Rectal smooth muscle tissue (tissue), 1 donor: Measurements from ENCODE around the gene ITPKB.
"Not testable (repeated sequence)": the region's sequence is repeated elsewhere in the genome, so short reads cannot be mapped to it uniquely, and the experiment has no call there.

Experiments
- H3K27ac ChIP-seq: one replicate; pipeline ENCODE4 v1.7.0; 2013; ENCODE audit warnings: low read depth, low read length, inconsistent platforms
- H3K27me3 ChIP-seq: one replicate; pipeline ENCODE4 v1.7.0; 2013; ENCODE audit warnings: low read length; ENCODE audit not compliant: control insufficient read depth, insufficient read depth
- H3K36me3 ChIP-seq: one replicate; pipeline ENCODE4 v1.7.0; 2013; ENCODE audit warnings: low read length; ENCODE audit not compliant: control insufficient read depth, insufficient read depth
- H3K4me1 ChIP-seq: one replicate; pipeline ENCODE4 v1.7.0; 2013; ENCODE audit warnings: low read length; ENCODE audit not compliant: control insufficient read depth, insufficient read depth
- H3K4me3 ChIP-seq: one replicate; pipeline ENCODE4 v1.7.0; 2013; ENCODE audit warnings: low read length
- H3K9ac ChIP-seq: one replicate; pipeline ENCODE4 v1.7.0; 2013; ENCODE audit warnings: low read length

ITPKB gene

GRCh38 chr1:226749467-226749866 lies 10.4 kb upstream of the ITPKB start:
- Histone ChIP-seq H3K36me3 (no peaks in the 10 kb centered on the region), H3K27ac (no peak overlapping the region), H3K9ac (no peak overlapping the region), H3K27me3 (no peaks in the 10 kb centered on the region), H3K4me1 (no peaks in the 10 kb centered on the region), H3K4me3 (no peak overlapping the region)

DNA sequence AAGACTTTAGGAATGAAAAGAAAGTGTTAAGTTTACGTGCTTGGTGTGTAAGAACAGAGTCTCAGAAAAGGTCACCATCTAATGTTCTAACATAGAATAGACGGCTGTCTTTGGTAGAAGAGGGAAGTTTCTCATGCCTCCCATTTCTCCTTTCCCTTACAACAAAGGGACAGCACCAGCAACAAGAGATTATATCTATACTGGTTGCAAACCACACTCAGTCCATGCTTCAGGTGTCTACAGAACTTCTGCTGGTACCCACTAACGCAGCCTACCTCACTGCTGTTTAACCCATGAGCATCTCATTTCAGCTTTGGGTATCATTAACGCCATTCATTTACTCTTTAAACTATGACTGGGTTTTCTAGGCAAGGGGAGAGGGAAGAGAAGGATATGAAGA lies 9.2 kb upstream of the ITPKB start:
- Histone ChIP-seq H3K4me3 (no peak overlapping the region), H3K27ac (no peak overlapping the region), H3K4me1 (no peaks in the 10 kb centered on the region), H3K9ac (no peak overlapping the region), H3K27me3 (no peaks in the 10 kb centered on the region), H3K36me3 (no peaks in the 10 kb centered on the region)

- not testable (repeated sequence) for H3K27me3 ChIP-seq, H3K4me1 ChIP-seq, H3K27ac ChIP-seq, H3K4me3 ChIP-seq, H3K36me3 ChIP-seq, H3K9ac ChIP-seq
Measured at GRCh38 chr1:226747519-226748263, 8.6 kb upstream of the ITPKB start.

- no peak overlapping the region for H3K9ac ChIP-seq
- H3K27ac ChIP-seq, result no peak overlapping the region
- H3K4me1 ChIP-seq, result peaks cover 7% of the 10 kb centered on the region
- no peaks in the 10 kb centered on the region for H3K36me3 ChIP-seq
- no peak overlapping the region for H3K4me3 ChIP-seq
- no peaks in the 10 kb centered on the region for H3K27me3 ChIP-seq
Measured at GRCh38 chr1:226743259-226743658, 4.2 kb upstream of the ITPKB start.

DNA sequence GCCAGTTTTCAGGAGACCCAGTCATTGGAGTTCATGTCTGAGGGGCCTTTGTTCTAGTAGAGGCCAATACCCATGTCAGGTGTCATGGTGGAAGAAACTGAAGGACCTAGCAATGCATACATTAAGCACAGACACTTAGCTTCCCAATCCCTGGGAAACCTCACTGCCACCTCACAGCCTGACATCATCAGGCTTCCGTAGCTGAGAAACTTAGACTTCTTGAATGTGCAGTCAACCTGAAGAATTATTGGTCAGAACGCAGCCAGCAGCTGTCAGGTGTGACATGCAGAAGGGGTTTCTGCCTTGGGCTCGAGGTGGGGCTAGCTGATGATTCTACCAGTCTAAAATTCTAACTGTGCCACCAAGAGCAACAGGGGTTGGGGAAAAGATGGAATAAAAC lies 1.9 kb upstream of the ITPKB start:
- H3K36me3 ChIP-seq, result no peaks in the 10 kb centered on the region
- H3K4me1 ChIP-seq, result peaks cover 7% of the 10 kb centered on the region
- no peak overlapping the region for H3K9ac ChIP-seq
- no peaks in the 10 kb centered on the region for H3K27me3 ChIP-seq
- H3K27ac ChIP-seq, result no peak overlapping the region
- H3K4me3 ChIP-seq, result no peak overlapping the region

DNA sequence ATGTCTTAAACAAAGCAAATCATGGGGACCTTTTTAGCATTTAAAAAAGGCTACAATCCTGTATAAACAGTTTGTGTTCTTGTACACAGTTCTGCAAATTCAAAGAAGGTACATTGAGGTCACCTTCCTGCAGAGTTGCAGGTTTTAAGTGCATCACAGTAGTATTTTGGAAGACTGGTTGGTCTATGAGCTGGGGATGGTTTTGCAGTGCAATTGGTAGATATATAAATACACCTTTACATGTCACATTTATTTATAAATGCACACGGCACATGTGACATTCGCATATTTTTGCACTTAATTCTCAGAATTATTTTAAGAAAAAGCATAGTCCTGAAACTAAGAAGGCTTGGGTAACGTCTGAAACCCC lies 599 bp upstream of the ITPKB start:
- Histone ChIP-seq H3K27ac (peak overlapping the region; percentile 96), H3K27me3 (no peaks in the 10 kb centered on the region), H3K4me3 (peak overlapping the region; percentile 40), H3K36me3 (peaks cover 6% of the 10 kb centered on the region), H3K4me1 (peaks cover 16% of the 10 kb centered on the region), H3K9ac (no peak overlapping the region)

GRCh38 chr1:226738421-226738994 lies 574 bp downstream of the ITPKB start:
- H3K27me3 ChIP-seq, result no peaks in the 10 kb centered on the region
- peak overlapping the region; percentile 97 for H3K9ac ChIP-seq
- H3K27ac ChIP-seq, result peak overlapping the region; percentile 96
- peak overlapping the region; percentile 96 for H3K4me3 ChIP-seq
- H3K4me1 ChIP-seq, result peaks cover 26% of the 10 kb centered on the region
- H3K36me3 ChIP-seq, result peaks cover 7% of the 10 kb centered on the region

DNA sequence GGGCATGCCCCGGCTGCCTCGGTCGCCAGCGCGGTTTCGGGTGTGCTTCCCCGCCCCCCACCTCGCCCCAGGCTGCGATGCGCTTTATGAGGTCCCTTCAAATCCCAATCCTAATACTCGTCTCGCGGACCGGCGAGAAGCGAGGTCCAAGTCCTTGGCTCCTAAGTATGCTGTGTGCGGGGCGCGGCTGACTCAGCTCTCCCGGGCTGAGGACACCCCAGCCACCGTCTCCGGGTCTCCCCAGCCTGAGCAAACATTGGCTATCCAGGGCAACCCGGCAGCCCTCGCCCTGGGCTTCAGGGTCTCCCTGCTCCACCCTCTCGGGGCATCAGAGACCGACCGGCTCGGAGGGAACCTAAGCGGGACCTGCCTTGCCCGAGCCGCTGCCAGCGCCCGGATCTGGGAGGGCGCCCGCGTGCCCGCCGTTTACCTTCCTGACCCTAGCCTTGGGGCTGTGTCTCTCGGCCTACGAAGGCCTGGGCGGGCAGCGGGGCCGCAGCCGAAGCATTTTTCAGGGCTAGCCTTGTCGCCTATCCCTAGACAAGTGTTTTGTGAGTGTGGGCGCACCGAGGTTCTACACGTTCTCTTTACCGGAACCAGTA lies 1.2 kb downstream of the ITPKB start:
- H3K27ac ChIP-seq, result peak overlapping the region; percentile 96
- no peaks in the 10 kb centered on the region for H3K27me3 ChIP-seq
- H3K4me1 ChIP-seq, result peaks cover 29% of the 10 kb centered on the region
- H3K4me3 ChIP-seq, result peak overlapping the region; percentile 96
- H3K36me3 ChIP-seq, result peaks cover 8% of the 10 kb centered on the region
- peak overlapping the region; percentile 76 for H3K9ac ChIP-seq

DNA sequence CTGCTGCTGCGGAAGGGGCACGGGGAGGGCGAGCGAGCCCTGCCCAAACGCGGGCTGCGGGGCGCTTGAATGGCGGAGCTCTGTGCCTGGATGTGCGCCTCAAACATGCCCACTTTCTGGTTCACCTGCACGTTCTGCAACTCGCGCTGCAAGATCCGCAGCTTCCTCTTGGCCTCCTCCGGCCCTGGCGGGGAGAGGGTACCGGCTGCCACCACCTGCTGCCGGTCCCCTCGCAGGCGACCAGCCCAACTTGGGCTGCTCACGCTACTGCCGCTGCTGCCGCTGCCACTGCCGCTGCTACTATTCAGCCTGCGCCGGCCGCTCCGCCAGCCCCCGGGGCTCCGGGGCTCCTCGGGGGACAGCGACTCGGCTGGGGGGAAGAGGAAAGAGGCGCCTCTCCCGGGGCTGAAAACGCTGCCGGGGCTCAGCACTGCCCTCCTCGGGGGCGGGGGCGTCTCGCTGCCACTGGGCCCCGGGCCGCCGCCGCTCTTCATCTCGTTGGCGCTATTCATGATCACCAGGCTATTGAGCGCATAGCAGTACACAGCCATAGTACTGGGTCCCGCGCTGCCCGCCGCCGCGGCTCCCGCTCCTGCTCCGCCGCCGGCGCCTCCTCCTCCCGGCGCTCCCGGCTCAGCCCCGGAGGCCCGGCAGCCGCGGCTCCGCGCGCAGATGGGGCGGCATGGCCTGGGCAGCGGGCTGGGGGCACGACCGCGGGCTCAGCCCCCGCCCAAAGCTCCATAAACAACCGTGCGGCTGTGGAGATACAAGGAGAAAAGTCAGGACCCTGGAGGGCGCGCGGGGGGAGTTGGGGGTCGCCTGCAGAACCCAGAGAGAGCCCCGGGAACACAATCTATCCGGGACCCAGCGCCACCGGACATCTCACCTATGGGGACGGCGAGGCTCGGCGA lies 1.9 kb downstream of the ITPKB start:
- Histone ChIP-seq H3K9ac (peak overlapping the region; percentile 76), H3K36me3 (peaks cover 12% of the 10 kb centered on the region), H3K27me3 (no peaks in the 10 kb centered on the region), H3K27ac (peak overlapping the region; percentile 96), H3K4me1 (peaks cover 32% of the 10 kb centered on the region), H3K4me3 (peak overlapping the region; percentile 96)

DNA sequence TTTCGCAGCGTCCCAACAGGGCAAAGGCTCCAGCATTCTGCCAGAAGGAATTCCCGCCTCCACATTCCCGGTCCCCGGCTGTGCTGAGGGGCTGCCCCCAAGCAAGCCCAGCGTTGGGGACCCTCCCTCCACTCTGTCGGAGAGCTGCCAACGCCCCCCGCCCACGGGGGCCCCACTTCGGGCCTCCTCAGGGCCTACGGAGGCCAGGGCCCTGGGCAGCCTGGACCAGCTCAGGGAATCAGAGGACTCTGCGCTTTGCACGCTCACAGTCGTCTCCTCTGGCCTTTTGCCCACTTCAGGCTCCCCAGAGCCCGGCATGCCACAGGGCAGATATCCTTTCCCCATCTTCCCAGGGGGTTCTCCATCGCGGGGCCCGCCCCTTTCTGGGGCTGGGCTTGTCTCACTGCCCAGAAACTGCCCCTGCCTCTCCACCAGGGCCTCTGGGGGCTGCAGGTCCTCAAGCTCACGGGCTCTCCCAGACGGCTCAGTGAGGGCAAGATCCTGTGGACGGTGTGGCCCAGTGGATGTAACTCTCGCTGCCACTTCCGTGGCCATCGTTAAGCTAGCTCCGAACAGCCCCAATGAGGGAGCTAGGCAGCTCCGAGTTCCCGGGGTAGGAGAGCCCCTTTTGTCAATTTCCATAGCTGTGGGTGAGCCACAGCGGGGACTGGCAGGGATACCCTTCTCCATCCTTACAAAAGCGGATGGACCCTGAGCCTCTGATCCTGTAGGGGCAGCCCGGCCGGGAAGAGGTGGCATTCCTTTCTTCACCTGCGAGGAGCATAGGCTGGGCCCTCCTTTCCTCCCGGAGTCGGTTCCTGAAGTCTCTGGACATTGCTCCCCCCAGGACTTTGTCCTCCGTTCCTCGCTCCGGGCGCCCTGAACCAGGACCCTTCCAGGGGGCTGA lies 2.8 kb downstream of the ITPKB start:
- Histone ChIP-seq H3K9ac (peak overlapping the region; percentile 1), H3K36me3 (peaks cover 12% of the 10 kb centered on the region), H3K27ac (peak overlapping the region; percentile 96), H3K4me3 (peak overlapping the region; percentile 96), H3K4me1 (peaks cover 32% of the 10 kb centered on the region), H3K27me3 (no peaks in the 10 kb centered on the region)

DNA sequence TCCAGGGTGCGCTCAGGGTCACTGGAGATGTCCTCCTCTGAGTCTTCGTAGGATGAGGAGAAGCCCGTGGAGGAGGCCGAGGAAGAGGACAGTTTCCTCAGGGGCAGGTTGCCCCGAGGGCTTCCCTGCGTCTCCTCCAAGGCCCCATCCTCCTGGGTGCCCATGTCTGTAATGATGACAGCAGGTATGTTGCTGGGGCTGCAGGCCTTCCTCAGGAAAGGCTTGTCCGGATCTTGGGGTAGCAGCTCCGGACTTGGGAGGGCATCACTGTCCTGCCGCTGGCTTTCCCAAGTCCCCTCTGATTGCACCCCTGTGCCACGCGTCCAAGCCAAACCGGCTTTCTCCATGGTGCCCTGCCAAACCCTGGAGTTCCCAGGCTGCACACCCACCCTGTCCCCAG lies 3.5 kb downstream of the ITPKB start:
- H3K27me3 ChIP-seq, result no peaks in the 10 kb centered on the region
- H3K9ac ChIP-seq, result peak overlapping the region; percentile 1
- H3K27ac ChIP-seq, result peak overlapping the region; percentile 96
- H3K36me3 ChIP-seq, result peaks cover 12% of the 10 kb centered on the region
- peaks cover 36% of the 10 kb centered on the region for H3K4me1 ChIP-seq
- H3K4me3 ChIP-seq, result peak overlapping the region; percentile 96
